SW 1271 (cell line): ENCODE data around the gene CFAP46.

Experiments used
- DNase-seq, 2 experiments: peaks; one replicate each; lab custom pipeline; 2025; lab: John Stamatoyannopoulos, UW

Gene CFAP46

DNA sequence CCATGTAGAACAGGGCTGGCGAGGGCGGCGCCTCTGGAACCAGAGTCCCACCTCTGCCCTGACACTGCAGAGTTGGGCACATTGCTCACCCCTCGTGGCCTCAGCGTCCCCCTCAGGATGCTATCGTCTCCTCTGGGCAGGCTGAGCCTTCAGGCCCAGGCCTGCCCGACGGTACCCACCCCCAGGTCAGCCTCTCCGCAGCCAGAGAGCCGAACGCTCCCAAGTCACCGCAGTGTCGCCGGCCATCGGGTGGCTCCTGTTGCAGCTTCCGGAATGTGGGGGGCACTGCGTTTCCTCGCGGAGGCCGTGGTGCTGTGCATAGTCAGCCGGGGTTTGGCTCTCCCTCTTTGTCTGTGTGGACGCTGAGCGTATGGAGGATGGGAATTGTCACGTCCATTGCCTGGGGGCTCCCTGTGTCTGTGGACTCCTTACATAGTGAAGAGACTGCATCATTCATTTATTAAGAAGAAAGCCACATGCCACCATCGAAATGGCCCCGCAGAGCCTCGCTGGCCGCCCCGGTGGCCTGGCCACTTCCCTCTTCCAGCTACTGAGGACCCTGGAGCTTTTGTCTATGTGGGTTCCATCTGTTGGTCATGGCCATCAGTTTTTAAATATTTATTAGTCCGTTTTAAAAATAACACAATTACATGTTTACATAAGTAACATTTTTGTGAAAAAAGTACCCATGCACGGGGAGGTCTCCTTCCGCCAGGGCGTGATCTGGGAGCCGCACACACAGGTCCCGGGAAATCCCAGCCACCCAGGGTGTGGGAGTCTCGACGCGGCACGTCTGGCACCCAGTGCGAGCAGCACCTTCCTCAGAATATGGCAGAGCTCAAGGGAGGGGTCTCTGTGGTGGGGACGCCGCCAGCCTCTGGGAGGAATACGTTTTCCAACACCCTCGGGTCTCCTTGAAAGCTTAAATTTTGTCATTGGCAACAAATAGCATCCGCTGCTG is 172.0 kb downstream of the CFAP46 start:
- no peak for DNase-seq

DNA sequence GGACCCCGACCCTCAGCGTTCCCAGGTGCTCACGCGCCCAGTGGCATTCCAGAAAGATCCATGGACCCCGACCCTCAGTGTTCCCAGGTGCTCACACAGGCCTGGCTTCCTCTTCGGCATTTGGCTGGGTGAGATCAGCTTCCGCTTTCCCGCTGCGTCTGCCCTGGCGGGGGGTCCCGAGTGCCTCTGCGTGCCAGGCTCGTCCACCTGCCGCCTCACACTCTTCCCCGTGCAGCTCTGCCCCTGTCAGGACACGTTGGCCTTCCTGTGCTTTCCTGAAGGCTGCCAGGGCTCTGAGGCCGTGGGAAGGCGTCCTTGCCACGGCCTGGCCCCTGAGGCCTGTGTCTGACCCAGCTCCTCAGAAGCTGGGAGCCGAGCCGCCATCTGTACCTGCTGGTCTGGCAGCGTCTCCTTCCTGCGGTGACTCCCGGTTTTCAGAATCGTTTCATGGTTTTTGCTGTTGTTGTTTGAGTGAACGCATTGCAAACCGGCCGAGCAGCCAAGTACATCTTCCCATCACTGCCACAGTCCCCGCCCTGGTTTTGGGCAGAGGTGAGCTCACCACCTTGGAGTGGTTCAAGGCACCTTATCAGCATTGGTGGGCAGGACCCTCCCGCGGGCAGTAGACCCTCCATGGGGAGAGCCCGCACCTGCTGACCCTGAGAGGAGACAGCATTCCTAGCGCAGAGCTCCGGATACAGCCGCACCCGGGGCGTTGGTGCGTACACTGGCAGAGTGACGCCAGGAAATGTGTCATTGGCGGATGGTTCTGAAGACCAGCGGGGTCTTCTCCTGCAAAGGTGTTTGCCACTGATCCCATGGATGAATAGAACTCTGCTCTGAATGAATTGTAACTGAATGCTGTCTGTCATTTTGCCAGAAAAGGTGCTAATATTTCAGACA is 173.8 kb downstream of the CFAP46 start:
- DNase-seq: no peak

DNA sequence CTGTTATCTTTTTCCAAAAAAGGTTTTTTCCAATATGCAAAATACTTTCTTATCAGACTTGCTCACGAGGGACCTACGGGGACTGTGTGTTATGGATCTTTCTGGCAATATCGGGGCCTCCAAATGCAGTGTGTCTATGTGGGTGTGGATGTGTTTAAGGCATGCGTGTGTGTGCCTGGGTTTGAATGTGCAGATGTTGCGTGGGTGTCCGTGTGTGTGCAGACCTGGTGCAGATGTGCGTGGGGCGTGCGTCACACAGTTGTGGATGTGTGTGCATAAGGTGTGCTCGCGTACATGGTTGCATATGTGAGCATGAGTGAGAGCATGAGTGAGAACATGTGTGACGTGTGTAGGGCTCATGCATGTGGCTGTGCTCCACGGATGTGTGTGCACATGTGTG is 176.1 kb downstream of the CFAP46 start:
- no peak for DNase-seq

DNA sequence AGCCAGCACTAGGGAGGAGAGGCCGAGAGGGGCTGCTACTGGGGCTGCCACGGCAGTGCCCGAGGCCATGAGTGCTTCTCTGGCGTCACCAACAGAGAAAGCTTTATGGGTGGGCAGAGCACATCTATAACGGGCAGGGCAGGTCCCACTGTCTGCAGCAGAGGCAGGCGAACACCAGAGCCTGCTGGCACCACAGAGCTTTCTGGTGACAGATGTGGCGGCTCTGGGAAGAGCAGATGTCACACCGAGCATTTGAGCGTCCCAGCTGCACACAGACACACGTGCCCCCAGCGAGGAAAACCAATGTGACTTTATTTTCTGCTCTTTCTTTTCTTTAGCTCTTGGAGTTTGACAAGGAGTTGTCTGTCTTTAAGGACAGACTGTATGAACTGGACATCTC is 176.9 kb downstream of the CFAP46 start:
- DNase-seq: no peak

DNA sequence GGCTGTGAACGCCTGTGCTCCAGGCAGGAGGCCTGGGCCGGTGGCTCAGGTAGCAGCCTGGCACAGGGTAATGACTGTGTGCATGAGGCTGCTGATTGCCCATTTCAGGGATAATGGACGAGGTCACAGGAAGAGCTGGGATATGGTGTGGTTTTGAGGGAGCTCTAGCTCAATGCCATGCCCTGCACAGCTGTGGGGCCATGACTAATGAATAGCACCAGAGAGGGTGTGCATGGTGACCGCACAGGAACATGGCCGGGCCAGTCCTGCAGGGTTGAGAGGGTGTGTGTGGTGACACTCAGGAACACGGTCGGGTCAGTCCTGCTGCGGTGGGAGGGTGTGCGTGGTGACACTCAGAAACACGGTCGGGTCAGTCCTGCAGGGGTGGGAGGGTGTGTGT is 178.3 kb downstream of the CFAP46 start:
- no peak for DNase-seq

DNA sequence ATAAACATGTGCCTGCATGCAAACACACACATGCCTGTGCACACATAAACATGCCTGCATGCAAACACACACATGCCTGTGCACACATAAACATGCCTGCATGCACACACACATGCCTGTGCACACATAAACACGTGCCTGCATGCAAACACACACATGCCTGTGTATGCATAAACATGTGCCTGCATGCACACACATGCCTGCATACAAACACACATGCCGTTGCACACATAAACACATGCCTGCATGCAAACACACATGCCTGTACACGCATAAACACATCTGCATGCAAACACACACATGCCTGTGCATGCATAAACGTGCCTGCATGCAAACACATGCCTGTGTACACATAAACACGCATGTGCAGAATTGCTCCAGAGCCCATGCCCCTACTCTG is 178.8 kb downstream of the CFAP46 start:
- no peak for DNase-seq

DNA sequence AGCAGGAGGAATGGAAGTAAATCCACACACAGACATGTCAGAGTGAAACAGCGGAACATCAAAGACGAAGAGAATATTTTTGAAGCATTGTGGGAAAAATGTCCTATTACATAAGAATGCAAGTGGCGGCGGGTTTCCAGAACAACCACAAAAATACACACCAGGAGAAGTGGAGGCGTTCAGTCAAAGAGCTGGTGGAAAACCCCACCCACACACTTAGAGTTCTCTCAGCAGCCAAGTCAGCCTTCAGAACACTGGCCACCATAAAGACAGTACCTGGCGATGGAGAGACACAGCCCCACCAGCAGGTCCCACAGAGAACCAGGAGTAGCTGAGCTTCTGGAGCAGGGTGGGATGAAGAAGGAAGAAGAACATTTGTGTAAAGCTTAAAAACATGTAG is 180.1 kb downstream of the CFAP46 start:
- DNase-seq: no peak

DNA sequence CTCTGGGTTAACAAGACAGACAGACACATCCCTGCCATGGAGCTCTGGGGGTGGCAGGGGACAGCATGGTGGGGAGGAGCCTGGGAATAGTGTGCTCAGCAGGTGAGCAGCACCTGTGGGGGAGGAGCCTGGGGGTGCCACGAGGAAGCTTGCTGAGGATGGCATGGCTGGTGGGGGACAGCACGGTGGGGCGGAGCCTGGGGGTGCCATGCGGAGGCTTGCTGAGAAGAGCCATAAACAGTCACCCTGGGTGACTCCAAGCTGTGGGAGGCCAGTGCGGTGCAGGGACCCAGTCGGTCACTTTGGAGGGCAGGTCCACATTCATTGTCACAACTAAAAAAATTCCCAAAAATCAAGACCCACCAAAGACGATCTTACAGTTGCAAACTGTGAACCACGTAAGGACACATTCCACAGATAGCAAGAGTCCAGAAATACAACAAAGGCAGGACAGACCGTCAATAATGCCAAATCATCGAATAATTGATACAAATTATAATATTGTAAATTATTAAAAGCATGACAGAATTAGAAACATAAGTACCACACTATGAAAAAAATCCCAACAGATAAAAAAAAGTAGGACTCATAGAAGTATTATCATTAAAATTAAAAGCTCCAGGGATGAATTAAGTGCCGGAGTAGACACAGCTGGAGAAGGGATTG is 180.8 kb downstream of the CFAP46 start:
- DNase-seq: no peak

DNA sequence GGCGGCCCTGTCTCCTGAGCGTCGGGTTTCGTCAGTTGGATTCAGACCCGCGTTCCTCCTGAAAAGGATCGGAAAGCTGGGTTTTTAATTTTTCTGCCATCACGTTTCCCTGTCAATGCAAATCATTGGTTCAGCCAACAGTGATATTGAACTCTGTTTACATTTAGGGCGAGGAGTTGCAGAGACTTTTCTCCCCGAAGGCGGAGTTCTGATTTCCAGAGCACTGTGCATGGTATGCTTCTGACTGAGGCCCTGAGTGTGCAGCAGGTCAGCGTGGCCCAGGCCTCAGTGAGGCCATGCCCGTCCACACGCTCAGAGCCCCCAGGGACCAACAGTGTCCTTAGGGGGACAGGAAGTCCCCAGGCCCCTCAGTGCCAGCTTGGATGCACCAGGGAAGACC is 183.5 kb downstream of the CFAP46 start:
- no peak for DNase-seq
